T follicular helper cell (primary cell): ENCODE data around the gene FAM174C.
A peak's percentile ranks its signal among the peaks of the same experiment; 100 is the strongest.
"Not testable (repeated sequence)": the region's sequence is repeated elsewhere in the genome, so short reads cannot be mapped to it uniquely, and the experiment has no call there.

ENCODE experiments used
- DNase-seq: peaks from one replicate; pipeline ENCODE4 v3.0.0-alpha.2; 2020; ENCODE audit warnings: low read depth

Gene FAM174C

DNA sequence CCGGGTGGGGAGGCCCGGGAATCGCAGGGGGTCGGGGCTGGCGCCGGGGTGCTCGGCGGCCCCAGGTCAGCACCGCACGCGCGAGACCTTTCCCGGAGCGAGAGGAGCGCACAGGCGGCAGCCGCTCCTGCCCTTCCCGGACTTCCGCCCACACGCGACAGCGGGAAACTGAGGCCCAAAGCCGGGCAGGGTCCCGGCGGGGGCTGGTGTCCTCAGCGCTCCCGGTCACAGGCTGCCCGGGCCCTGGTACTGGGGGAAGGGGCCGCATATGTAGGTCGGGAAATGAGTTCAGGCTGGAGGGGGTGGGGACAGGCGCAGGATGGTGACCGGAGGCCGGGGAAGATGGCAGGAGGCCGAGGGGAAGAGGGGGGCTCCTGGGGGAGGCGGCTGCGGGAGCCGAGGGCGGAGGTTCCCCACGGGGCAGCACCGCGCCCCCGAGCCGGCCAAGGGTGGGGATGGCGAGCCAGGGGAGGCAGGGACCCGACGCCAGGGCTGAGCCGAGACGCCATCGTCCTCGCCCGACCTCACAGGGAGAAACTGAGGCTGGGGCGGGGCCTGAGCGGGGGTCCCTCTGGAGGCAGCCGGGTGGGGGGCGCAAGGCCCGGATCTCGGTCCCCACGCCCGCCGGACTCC, 38.2 kb upstream of the FAM174C start:
- no peak for DNase-seq

DNA sequence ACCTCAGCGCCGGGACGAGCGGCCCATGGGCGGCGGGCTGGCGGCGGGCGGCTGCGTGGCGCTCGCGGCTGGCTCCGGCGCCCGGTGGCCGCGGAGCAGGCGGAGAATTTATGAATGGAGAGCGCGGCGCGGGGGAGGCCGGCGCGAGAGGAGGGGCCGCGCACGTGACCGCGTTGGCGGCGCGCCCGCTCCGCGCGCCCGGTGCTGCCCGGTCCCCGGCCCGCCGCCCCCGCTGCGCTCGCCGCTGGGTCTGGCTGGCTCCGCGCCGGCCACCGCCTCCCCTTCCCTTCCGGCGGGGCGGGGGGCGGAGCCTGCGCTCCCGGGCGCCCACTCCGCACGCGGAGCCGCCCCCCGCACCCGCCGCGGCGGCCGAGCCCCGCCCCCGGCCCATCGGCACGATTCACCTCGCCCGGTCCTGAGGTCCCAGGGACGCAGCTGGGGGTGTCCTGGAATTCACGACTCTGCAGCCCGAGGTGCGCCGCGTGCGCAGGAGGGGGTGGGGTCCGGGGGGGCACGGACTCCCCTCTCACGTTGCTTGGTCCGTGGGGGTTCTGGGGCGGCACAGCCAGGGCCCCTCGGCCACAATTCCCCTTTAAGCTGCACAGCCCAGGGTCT, 37.5 kb upstream of the FAM174C start, which contains the start of gene CBARP:
Gene CBARP, minus strand, starts transcription at position 252 of the 615 bp plus-strand sequence. CDS start 1,905 bp downstream, outside the sequence.
- DNase-seq, result no peak

DNA sequence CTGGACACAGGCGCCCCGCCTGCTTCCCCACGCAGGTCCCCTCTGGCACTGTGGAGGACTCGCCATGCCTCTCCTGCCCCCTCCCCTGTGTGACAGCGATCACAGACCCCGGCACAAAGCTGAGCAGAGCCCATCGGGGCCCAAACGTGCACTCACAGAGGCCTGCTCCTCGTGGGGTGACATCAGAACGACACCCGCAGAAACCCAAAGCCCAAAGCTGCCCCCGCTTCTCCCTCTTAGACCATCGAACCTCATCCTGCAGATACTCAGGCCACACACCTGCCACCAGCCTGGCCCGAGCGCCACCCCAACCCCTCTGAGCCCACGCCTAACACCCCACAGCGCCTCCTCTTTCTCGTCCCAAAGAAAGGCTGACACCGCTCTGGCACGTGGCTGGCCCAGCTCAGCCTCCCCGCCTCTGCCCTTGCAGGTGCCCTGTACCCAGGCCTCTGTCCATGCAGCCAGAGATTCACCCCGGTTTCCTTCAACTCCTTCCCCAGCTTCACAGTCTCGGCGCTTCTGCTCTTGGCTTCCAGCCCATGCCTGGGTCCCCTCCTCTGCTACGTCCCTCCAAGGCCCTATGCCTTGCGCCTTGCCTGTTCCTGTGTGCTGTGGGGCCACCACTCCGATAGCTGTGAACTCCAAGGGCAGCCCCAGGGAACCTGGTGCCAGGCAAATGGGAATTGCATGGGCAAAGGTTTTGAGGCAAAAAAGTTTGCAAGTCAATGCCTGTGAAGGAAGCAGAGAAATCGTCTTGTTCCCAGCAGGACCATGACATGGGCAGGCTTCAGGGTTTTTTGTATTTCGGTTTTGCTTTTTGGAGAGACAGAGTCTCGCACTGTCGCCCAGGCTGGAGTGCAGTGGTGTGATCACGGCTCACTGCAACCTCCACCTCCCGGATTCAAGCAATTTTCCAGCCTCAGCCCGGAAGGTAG, 36.7 kb upstream of the FAM174C start:
- DNase-seq, result no peak

DNA sequence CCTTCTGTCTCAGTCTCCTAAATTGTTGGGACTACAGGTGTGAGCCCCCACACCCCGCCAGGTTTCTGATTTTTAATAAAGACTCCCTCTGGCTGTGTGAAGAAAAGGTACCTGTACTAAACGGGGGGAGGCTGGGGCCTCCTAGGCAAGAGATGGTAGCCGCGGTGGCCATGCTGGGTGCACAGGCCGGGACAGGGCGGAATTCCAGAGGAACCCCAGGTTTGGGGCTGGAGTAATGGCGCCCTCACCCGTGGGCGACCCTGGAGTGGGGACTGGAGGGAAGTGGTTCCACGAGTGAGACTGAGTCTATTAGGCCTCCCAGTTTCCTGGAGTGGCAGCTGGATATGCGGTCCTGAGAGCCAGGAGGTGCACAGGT, 35.9 kb upstream of the FAM174C start:
- no peak for DNase-seq

DNA sequence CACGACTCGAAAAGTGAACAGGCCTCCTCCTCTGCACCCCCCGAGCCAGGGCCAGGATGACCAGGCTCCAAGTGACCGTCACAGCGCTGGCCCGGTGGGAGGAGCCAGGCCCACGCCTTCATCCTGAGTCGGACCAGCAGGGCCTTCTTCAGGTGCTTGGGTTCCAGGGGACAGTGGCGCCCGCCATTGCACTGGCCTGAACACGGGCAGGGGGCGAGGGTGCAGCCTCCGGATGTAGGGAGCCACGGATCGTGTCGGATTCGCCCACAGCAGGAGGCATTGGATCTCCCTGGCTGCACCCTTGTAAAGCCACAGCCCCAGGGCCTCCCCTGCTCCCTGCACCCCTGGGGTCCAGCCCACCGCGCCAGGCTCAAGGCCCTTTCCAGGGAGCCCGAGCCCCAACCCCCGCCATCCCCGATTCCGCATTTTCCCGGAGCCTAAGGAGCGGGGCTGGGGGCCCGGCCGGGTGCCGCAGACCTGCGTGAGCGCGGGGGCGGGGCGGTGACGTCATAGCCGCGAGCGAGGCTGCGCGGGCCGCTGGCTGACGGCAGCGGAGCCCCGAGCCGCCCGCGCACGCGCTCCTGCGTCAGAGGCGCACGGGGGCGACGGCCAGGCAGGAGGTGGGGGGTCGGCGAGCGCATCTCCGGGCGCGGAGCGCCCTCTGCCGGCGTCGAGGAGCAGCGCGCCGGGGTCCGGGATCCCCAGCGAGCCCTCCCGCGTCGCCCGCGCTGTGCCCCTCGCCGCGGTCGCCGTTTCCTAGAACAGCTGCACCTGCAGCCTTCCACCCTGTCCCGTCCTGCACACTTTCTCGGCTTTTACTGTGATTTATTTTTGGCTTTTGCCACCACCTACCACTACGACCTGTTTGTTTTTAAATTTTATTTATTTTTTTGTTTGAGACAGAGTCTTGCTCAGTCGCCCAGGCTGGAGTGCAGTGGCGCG, 35.3 kb upstream of the FAM174C start:
- peak; percentile 94 for DNase-seq

DNA sequence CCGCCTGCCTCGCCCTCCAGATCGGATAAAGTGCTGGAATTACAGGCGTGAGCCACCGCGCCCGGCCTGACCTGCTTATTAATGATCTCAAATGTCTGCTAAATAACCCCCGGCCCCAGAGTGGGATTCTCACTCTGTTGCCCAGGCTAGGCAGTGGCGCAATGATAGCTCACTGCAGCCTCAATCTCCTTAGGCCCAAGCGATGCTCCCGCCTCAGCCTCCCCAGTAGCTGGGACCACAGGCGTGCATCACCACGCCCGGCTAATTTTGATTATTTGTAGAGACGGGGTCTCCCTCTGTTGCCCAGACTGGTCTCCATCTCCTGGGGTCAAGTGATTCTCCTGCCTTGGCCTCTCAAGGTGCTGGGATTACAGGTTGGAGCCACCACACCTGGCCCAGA, 34.4 kb upstream of the FAM174C start:
- no peak for DNase-seq

DNA sequence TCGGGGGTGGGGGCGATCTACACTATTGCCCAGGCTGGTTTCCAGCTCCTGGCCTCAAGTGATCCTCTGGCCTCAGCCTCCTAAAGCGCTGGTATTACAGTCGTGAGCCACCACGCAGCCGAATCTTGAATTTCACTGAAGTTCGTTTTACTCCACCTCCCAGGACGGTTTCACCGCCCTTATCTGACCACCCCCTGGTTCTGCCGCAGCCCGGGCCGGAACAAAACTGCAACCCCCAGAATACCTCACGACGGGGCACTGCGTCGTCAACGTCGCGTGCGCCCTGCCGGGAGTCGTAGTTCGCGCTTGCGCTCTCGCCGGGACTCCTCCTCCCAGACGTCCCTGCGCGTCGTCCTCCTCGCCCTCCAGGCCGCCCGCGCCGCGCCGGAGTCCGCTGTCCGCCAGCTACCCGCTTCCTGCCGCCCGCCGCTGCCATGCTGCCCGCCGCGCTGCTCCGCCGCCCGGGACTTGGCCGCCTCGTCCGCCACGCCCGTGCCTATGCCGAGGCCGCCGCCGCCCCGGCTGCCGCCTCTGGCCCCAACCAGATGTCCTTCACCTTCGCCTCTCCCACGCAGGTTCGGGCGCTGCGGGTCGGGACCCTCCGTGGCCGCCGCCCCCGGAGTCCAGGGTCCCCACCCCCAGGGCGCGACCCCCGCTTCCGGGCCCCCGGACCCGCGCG, 33.8 kb upstream of the FAM174C start, which contains the start of gene ATP5F1D:
Gene ATP5F1D, plus strand, starts transcription at position 335 of the 679 bp plus-strand sequence. Its CDS starts 100 bp downstream, at position 435.
- DNase-seq, result peak; percentile 80

DNA sequence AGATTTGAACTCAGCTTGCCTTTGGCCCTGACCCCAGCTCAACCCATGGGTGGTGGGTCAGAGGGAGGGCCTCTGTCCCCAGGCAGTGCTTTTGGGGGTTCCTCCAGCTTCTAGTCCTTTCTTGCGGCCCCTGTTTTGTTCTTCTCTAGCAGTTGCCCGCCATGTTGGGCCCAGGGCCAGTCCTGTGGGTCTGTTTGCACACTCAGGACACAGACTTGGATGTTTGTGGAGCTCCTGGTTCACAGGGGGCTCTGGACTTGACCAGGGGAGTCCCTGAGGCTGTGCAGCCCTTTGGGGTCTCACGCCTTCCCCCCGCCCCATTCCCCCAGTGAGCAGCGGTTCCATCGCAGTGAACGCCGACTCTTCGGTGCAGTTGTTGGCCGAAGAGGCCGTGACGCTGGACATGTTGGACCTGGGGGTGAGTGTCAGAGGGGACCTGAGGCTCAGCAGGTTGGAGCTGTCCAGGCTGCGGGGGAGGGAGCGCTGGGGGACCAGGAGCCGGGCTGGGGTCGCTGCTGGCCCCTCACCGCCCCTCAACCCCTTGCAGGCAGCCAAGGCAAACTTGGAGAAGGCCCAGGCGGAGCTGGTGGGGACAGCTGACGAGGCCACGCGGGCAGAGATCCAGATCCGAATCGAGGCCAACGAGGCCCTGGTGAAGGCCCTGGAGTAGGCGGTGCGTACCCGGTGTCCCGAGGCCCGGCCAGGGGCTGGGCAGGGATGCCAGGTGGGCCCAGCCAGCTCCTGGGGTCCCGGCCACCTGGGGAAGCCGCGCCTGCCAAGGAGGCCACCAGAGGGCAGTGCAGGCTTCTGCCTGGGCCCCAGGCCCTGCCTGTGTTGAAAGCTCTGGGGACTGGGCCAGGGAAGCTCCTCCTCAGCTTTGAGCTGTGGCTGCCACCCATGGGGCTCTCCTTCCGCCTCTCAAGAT, 31.3 kb upstream of the FAM174C start:
- DNase-seq, result peak; percentile 79

DNA sequence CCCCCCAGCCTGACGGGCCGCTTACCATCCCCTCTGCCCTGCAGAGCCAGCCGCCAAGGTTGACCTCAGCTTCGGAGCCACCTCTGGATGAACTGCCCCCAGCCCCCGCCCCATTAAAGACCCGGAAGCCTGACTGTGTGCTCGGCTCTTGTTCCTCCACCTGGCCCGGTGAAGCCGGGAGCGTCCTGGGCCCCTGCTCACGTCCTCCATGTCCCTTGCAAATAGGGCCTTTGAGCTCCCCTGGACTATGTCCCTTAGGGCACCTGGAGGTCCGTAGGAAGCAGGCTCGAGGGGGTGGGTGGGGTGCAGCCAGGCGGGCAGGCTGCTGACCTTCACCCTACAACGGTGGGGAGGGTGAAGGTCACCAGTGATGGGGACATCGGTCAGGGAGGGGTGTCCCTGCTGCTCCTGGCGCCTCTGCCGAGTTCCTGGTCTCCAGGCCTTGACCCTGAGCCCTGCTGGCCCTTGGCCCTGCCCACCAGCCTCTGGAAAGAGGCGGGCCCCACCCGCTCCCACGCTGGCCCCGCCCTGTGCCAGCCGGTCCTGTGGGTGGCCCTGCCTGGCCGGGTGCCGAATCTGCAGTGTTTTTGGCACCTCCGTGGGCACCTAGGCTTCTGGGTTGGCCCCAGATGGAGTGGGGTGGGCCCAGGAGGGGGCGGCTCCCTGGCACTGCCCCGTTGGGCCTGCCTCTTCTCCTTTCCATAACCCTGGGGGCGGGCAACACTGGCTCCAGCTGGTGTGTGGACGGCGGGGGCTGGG, 30.5 kb upstream of the FAM174C start:
- no peak for DNase-seq

DNA sequence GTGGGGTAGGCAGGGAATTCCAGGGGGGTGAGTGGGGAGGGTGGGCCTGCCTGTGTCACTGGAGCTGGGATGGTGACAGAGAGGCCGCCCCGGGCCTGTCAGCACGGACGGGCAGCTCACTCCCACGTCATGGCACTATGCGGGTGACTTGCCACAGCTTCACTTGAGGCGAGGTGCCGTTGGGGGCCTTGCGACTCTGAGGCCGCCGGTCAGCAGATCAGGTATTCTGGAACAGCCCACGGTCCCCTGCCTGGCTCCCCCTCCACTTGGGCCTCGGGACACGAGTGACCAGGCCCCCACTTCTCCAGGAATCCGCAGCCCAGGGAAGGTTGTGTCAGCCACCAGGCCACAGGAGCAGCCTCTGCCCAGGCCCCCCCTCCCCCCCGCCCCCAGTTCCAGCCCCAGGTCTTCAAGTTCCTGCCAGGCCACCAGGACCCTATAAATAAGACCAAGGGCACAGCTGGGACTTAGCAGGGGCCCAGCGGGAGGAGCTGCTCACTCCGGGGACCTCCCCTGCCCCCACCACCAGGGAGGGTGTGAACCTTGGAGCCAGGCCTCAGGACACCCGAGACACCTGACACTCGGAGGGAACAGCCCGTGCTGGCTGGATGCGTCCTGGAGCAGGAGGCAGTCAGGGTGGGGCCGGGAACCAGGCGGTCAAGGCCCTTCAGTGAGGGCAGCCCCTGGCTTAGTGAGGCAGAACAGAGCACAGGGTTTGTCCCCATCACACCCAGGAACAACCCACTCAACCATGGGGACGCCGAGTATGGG, 29.7 kb upstream of the FAM174C start:
- no peak for DNase-seq

DNA sequence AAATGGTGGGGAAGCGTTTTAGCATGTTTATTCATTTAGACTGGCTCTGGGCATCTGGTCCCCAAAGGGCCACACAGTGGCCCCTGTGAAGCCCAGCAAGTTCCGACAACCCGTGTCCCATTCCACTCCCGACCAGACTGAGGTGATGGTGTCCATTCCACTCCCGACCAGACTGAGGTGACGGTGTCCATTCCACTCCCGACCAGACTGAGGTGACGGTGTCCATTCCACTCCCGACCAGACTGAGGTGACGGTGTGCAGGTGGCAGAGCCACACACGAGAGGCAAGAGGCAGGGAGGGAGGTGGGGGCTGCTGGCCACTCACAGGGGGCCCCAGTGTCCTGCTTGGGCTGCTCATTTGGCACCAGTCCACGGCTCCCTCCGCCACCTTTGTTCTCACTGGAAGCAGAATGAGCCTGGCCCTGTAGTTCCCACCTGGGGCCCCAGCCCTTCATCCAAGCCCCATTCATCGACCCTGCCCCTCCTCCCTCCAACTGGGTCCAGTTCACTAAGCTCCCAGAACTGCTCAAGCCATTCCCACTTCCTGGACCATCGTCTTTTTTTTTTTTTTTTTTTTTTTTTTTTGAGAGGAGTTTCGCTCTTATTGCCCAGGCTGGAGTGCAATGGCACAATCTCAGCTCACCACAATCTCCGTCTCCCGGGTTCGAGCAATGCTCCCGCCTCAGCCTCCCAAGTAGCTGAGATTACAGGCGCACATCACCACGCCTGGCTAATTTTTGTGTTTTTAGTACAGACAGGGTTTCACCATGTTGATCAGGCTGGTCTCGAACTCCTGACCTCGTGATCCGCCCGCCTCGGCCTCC, 28.9 kb upstream of the FAM174C start:
- DNase-seq, result not testable (repeated sequence)

DNA sequence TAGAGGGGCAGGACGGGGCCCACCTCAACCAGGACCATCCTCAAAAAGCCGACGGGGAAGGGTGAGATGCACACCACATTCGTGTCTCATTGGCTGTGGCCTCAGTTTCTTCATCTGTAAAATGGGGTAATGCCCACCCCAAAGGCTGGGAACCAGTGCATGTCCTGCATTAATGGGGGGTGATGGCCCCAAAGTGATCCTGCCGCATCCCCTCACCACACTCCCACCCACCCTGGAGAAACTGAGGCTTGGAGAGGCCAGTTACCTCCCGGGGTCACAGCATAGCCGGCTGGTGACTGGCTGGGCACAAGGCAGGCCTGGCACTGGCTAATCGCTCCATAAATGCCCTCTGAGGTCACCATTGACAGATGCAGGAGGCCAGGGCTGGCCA, 27.6 kb upstream of the FAM174C start:
- DNase-seq, result no peak

DNA sequence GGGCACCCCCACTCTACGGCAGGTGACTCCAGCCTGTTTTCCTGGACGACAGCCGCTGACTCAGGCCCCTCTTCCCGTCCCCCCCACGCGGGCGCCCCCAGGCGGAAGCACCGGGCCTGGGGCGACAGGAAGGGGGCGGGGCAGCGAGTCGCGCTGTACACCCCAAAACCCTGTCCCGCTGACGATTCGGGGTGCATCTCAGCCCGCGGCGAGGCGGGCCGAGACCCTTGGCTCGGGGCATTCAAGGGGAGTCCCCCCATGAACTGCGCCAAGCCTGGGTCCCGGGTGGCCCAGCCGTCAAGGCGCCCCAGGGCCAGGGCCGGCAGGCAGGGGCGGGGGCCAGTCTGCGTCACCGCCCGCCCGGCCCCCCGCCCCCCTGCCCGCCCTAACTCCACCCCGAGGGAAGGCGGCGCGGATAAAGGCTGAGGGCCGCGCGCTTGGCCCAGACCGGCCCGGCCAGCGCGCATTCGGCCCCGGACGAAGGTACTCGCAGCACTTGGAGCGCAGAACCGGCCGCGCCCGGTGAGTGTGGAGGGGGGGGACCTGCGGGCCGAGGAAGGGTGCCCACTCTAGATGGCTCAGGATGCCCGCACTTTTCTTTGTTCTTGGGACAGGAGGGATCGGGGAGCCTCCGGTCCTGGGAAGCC, 27.1 kb upstream of the FAM174C start, which contains the start of gene MIDN:
Gene MIDN, plus strand, starts transcription at position 445 of the 647 bp plus-strand sequence. CDS start 1,714 bp downstream, outside the sequence.
- peak; percentile 63 for DNase-seq

DNA sequence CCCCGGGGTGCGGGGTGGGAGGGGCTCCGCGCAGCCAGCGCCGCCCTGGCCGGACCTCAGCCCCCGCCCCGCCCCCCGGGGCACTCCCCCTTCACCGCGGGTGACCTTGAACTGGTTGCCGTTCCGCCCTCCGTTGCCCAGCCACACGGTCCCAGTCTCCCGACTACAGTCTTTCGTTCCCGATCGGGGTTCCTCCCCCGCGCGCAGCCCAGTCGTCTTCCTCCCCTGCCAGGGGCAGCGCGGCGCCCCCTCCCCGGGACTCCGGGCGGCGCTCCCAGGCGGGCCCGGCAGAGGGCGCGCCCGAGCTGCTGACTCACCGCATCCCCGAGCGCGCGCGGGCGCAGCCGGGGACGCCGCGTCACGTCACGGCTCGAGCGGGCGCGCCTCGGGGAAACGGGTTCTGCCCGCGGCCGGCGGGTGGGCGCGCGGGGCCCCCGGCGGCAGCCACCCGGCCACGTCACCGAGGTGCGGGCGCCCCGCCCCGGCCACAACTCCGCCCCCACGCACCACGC, 26.5 kb upstream of the FAM174C start:
- peak; percentile 82 for DNase-seq

DNA sequence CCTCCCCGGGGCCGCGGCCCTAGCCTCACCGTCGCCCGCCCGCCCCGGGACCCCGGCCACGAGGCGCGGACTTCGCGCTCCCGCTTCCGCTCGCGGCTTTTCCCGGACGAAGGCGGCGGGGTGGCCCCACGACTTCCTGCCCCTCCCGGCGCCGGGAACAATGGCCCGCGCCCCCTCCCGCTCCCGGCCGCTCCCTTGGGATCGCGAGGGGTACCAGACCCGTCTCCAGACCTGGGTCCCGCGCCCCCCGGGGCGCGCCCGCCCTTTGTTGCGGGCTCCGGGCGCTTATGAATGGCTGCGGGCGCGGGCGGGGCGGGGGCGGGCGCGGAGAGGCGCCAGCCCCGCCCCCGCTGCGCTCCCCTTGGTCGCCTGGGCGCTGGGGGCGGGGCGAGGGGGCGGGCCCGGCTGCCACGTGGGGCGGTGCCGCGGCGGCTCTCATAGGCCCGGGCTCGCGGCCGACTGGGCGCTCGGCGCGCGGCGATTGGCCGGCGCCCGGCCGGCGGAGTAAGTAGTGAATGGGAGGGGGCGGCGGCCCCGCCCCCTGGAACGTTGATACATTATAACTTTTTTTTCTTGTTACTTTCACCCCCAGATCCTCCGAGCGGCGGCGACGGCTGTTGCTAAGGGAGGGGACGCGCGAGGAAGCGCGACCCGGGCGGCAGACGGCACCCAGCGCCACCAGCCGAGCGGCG, 25.9 kb upstream of the FAM174C start:
- peak; percentile 90 for DNase-seq

DNA sequence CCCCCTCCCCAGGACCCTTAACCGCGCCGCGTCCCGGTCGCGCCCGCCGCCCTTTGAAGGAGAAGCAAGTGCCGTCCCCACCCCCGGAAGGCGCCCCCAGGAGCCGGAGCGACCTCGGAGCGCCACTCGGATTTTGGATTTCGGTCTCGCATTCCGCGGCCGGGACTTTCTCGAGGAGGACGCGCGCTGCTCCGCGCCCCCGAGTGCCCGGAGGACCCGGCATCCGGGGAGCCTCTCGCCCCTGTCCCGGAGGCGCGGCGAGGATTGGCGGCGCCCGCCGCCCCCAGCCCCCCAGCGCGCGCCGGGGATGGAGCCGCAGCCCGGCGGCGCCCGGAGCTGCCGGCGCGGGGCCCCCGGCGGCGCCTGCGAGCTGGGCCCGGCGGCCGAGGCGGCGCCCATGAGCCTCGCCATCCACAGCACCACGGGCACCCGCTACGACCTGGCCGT, 25.3 kb upstream of the FAM174C start:
- no peak for DNase-seq
